Measurements from ENCODE around the gene MERTK. TPM values are rescaled to one million over a fixed set of nuclear protein-coding genes. Genes with fewer than 3 reads are reported as not detected.

Gene MERTK
- polyA plus RNA-seq, 4 donors, result 5.4 to 27.0 (median 20.5) TPM

- no peak for DNase-seq (ENCODE audit: low read depth in 4 of 4, low spot score in 3 of 4)
Observed at GRCh38 chr2:112005406-112006075, 107.1 kb downstream of the MERTK start.

- DNase-seq (ENCODE audit: low read depth in 4 of 4, low spot score in 3 of 4), result no peak
Observed at GRCh38 chr2:112006076-112006410, 107.6 kb downstream of the MERTK start.

GRCh38 chr2:112007493-112007892 lies 109.1 kb downstream of the MERTK start:
- no peak for DNase-seq (ENCODE audit: low read depth in 4 of 4, low spot score in 3 of 4)

- DNase-seq (ENCODE audit: low read depth in 4 of 4, low spot score in 3 of 4), result no peak
Observed at GRCh38 chr2:112008910-112009485, 110.6 kb downstream of the MERTK start.

GRCh38 chr2:112010751-112011150 lies 112.3 kb downstream of the MERTK start:
- DNase-seq (ENCODE audit: low read depth in 4 of 4, low spot score in 3 of 4), result no peak

- no peak for DNase-seq (ENCODE audit: low read depth in 4 of 4, low spot score in 3 of 4)
Observed at GRCh38 chr2:112012556-112012955, 114.1 kb downstream of the MERTK start.

- DNase-seq (ENCODE audit: low read depth in 4 of 4, low spot score in 3 of 4), result no peak
Observed at GRCh38 chr2:112018846-112019245, 120.4 kb downstream of the MERTK start.

GRCh38 chr2:112019569-112019982 lies 121.2 kb downstream of the MERTK start:
- no peak for DNase-seq (ENCODE audit: low read depth in 4 of 4, low spot score in 3 of 4)

GRCh38 chr2:112020561-112020960 lies 122.2 kb downstream of the MERTK start:
- DNase-seq (ENCODE audit: low read depth in 4 of 4, low spot score in 3 of 4), result no peak

GRCh38 chr2:112021290-112021689 lies 122.9 kb downstream of the MERTK start:
- no peak for DNase-seq (ENCODE audit: low read depth in 4 of 4, low spot score in 3 of 4)

GRCh38 chr2:112021781-112022231 lies 123.4 kb downstream of the MERTK start:
- DNase-seq (ENCODE audit: low read depth in 4 of 4, low spot score in 3 of 4), result no peak

- no peak for DNase-seq (ENCODE audit: low read depth in 4 of 4, low spot score in 3 of 4)
Observed at GRCh38 chr2:112023707-112024106, 125.3 kb downstream of the MERTK start.

GRCh38 chr2:112024231-112024630 lies 125.8 kb downstream of the MERTK start:
- no peak for DNase-seq (ENCODE audit: low read depth in 4 of 4, low spot score in 3 of 4)

- DNase-seq (ENCODE audit: low read depth in 4 of 4, low spot score in 3 of 4), result no peak
Observed at GRCh38 chr2:112024896-112025491, 126.6 kb downstream of the MERTK start.

GRCh38 chr2:112026509-112026908 lies 128.1 kb downstream of the MERTK start:
- DNase-seq (ENCODE audit: low read depth in 4 of 4, low spot score in 3 of 4), result no peak

GRCh38 chr2:112027767-112028166 lies 129.4 kb downstream of the MERTK start:
- no peak for DNase-seq (ENCODE audit: low read depth in 4 of 4, low spot score in 3 of 4)

- DNase-seq (ENCODE audit: low read depth in 4 of 4, low spot score in 3 of 4), result no peak
Observed at GRCh38 chr2:112029164-112029563, 130.8 kb downstream of the MERTK start.

GRCh38 chr2:112031473-112032223 lies 133.2 kb downstream of the MERTK start:
- DNase-seq (ENCODE audit: low read depth in 4 of 4, low spot score in 3 of 4), result peak in 1 of 4 donors; percentile 14

- no peak for DNase-seq (ENCODE audit: low read depth in 4 of 4, low spot score in 3 of 4)
Observed at GRCh38 chr2:112032224-112032586, 133.8 kb downstream of the MERTK start.

- no peak for DNase-seq (ENCODE audit: low read depth in 4 of 4, low spot score in 3 of 4)
Observed at GRCh38 chr2:112032689-112033465, 134.5 kb downstream of the MERTK start.

GRCh38 chr2:112033600-112033999 lies 135.2 kb downstream of the MERTK start:
- DNase-seq (ENCODE audit: low read depth in 4 of 4, low spot score in 3 of 4), result no peak

Measured in left renal pelvis (tissue), 4 donors.